Measurements from ENCODE around the gene FAM110A.

FAM110A gene

DNA sequence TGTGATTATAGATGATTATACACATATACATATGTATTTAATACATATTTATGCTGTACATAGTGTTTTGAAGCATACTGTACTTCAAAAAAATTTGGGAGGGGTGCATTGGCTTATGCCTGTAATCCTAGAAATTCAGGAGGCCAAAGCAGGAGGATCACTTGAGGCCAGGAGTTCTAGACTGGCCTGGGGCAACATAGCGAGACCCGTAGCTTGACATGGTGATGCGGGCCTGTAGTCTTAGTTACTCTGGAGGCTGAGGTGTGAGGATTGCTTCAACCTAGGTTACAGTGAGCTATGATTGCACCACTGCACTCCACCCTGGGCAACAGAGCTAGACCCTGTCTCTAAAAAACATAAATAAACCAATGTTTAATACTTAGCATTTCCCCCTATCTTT is 1.6 kb upstream of the FAM110A start:
- Histone ChIP-seq H3K27me3 (replicated peaks) (no peaks in the 10 kb centered on the region), H3K4me3 (ENCODE audit: low read depth, low read length) (no peak overlapping the region), H3K27ac (no peak overlapping the region), H3K36me3 (replicated peaks) (no peaks in the 10 kb centered on the region)
- in situ Hi-C loops (cut with HindIII; ENCODE audit: low pct_ligation_motif_present, low sequenced_read_pairs), result no loop called here
- DNase-seq, result no peak
- no peak for TF ChIP-seq CTCF (IDR thresholded peaks at IDR 0.05; ENCODE audit: low read depth, low read length, missing control alignments)

DNA sequence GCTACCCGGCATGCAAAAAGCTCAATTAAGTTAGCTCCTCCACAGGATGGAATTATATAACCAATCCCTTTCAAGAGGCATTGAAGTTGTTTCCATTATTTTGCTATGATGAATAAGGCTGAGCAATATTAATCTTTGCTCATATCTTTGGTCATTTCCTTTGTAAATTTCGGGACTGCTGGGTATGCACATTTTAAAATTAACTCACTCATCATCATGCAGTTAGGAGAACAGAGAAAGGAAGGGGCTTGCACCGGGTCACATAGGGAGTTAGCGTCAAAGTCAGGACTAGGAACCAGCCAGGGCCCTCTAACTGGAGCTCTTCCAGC is 430 bp upstream of the FAM110A start:
- H3K36me3 ChIP-seq (replicated peaks), result no peaks in the 10 kb centered on the region
- no peak for DNase-seq
- in situ Hi-C loops (cut with HindIII; ENCODE audit: low pct_ligation_motif_present, low sequenced_read_pairs), result no loop called here
- no peaks in the 10 kb centered on the region for H3K27me3 ChIP-seq (replicated peaks)
- peak overlapping the region; percentile 82 for H3K27ac ChIP-seq
- TF ChIP-seq CTCF (IDR thresholded peaks at IDR 0.05; ENCODE audit: low read depth, low read length, missing control alignments), result no peak
- H3K4me3 ChIP-seq (ENCODE audit: low read depth, low read length), result peak overlapping the region; percentile 82

DNA sequence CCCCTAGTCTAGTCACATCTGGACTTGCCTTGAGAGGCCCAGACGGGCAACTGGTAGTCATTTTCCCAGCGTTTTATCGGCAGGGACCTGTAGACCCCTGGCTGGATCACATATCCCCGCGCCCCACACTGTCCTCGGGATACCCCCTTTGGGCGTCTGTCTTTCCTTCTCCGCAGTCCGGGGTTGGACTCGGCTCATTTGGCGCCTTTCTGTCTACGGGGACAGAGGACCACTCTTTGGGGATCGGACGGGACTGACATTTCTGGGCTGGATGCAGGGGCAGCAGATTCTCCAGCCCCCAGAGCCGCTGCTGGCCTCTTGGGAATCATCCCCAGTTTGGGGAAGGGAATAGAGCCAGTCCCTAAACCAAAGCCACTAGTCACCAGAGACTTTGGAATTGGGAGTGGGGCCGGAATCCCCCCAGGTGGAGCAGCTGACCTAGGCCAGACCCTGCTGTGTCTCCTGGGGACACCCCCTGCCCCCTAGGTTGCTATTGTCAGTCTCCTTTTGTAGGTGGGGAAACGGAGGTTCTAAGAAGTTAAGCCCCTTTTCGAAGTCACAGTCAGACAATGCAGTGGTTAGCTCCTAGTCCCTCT is 734 bp downstream of the FAM110A start:
- TF ChIP-seq CTCF (IDR thresholded peaks at IDR 0.05; ENCODE audit: low read depth, low read length, missing control alignments), result no peak
- no peak for DNase-seq
- no peaks in the 10 kb centered on the region for H3K27me3 ChIP-seq (replicated peaks)
- H3K27ac ChIP-seq, result no peak overlapping the region
- H3K36me3 ChIP-seq (replicated peaks), result no peaks in the 10 kb centered on the region
- peak overlapping the region; percentile 82 for H3K4me3 ChIP-seq (ENCODE audit: low read depth, low read length)
- in situ Hi-C loops (cut with HindIII; ENCODE audit: low pct_ligation_motif_present, low sequenced_read_pairs), result no loop called here

DNA sequence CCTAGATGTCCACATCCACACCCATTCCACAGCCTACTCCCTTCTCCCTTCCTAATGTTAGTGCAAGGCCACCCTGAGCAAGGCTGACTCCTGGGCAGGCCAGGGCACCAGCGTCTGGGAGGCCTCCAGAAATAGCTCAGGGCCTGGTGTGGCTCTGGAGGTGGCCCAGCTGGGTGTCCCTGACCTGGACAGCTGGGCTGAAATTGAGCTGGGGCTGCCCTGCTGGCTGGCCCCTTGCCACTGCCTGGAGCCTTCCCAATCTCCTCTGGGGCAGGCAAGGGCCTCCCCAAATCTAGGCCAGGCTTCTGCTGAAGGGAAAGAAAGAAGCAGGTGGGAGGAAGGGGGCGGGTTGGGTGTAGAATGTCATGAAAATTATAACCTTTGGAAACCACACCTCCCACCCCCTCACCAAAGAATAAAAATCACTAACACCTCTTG is 2.1 kb downstream of the FAM110A start:
- H3K4me3 ChIP-seq (ENCODE audit: low read depth, low read length), result no peak overlapping the region
- no peak overlapping the region for H3K27ac ChIP-seq
- no peak for DNase-seq

DNA sequence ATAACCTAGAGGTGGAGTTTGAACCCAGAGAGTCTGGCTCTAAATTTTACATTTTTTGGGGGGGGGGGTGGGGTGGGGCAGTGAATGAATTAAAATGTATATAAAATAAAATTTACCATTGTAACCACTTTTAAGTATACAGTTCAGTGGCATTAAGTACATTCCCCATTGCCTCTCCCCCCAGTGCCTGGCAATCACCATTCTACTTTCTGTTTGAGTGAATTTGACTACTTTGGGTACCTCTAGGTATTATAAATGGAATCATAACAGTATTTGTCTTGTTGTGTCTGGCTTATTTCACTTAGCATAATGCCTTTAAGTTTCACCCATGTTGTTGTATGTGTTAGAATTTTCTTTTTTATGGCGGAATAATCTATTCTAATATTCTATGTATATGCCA is 2.7 kb downstream of the FAM110A start:
- in situ Hi-C loops (cut with HindIII; ENCODE audit: low pct_ligation_motif_present, low sequenced_read_pairs), result no loop called here
- no peak overlapping the region for H3K4me3 ChIP-seq (ENCODE audit: low read depth, low read length)
- H3K36me3 ChIP-seq (replicated peaks), result no peaks in the 10 kb centered on the region
- no peak overlapping the region for H3K27ac ChIP-seq
- no peak for TF ChIP-seq CTCF (IDR thresholded peaks at IDR 0.05; ENCODE audit: low read depth, low read length, missing control alignments)
- H3K27me3 ChIP-seq (replicated peaks), result no peaks in the 10 kb centered on the region
- no peak for DNase-seq

More for the DNA sequence above, 2.1 kb downstream of the FAM110A start:
- no peak for TF ChIP-seq CTCF (IDR thresholded peaks at IDR 0.05; ENCODE audit: low read depth, low read length, missing control alignments)
- Histone ChIP-seq H3K36me3 (replicated peaks) (no peaks in the 10 kb centered on the region), H3K27me3 (replicated peaks) (no peaks in the 10 kb centered on the region)
- in situ Hi-C loops (cut with HindIII; ENCODE audit: low pct_ligation_motif_present, low sequenced_read_pairs), result no loop called here

DNA sequence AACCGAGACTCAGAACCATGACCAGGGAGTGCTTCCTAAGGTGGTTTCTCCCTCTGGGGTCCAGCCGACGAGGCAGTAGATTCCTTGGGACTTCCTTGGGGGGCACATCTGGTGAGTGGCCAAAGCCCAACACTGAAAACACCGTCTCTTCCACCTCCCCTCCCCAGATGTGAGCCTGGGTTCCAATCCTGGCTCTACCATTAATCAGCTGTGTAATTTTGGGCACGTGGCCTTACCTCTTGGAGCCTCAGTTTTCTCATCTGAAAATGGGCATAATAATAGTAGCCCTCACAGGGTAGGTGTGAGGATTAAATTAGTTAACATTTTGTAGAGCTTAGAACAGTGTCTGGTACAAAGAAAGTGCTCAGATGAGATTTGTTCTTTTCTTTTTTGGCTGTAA is 5.5 kb downstream of the FAM110A start:
- Histone ChIP-seq H3K36me3 (replicated peaks) (no peaks in the 10 kb centered on the region), H3K4me3 (ENCODE audit: low read depth, low read length) (no peak overlapping the region), H3K27ac (no peak overlapping the region), H3K27me3 (replicated peaks) (no peaks in the 10 kb centered on the region)
- in situ Hi-C loops (cut with HindIII; ENCODE audit: low pct_ligation_motif_present, low sequenced_read_pairs), result no loop called here
- no peak for TF ChIP-seq CTCF (IDR thresholded peaks at IDR 0.05; ENCODE audit: low read depth, low read length, missing control alignments)
- no peak for DNase-seq

Data from brain microvascular endothelial cell (primary cell).